Measurements from ENCODE around the gene SLC6A13.

The SLC6A13 gene

GRCh38 chr12:177980-178828 lies 84.4 kb downstream of the SLC6A13 start:
- no peak for DNase-seq (ENCODE audit: low read depth)

- no peak for DNase-seq (ENCODE audit: low read depth)
Measured at GRCh38 chr12:177336-177979, 85.2 kb downstream of the SLC6A13 start.

GRCh38 chr12:176321-177181 lies 86.1 kb downstream of the SLC6A13 start:
- DNase-seq (ENCODE audit: low read depth), result no peak

- no peak for DNase-seq (ENCODE audit: low read depth)
Measured at GRCh38 chr12:175759-176158, 86.9 kb downstream of the SLC6A13 start.

GRCh38 chr12:175250-175649 lies 87.4 kb downstream of the SLC6A13 start:
- DNase-seq (ENCODE audit: low read depth), result no peak

GRCh38 chr12:174596-174995 lies 88.0 kb downstream of the SLC6A13 start:
- no peak for DNase-seq (ENCODE audit: low read depth)

- no peak for DNase-seq (ENCODE audit: low read depth)
Measured at GRCh38 chr12:174124-174523, 88.5 kb downstream of the SLC6A13 start.

- no peak for DNase-seq (ENCODE audit: low read depth)
Measured at GRCh38 chr12:172732-173161, 89.9 kb downstream of the SLC6A13 start.

GRCh38 chr12:171743-172676 lies 90.6 kb downstream of the SLC6A13 start:
- no peak for DNase-seq (ENCODE audit: low read depth)

- DNase-seq (ENCODE audit: low read depth), result no peak
Measured at GRCh38 chr12:171276-171675, 91.4 kb downstream of the SLC6A13 start.

Data from fibroblast of the conjunctiva (primary cell).